Neural crest cell (in vitro differentiated cells): ENCODE measurements around the gene SLC26A8. TPM values are rescaled to one million over a fixed set of nuclear protein-coding genes. Genes with fewer than 3 reads are reported as not detected.

Experiments used
- DNase-seq: peaks from one replicate; pipeline ENCODE4 v3.0.0; 2021; ENCODE audit warnings: low read depth, mixed read lengths, low spot score
- H3K27ac Mint-ChIP-seq: one replicate; pipeline ENCODE4 v1.8.0; 2021; ENCODE audit warnings: mild to moderate bottlenecking, mixed read lengths; ENCODE audit not compliant: unreplicated experiment
- H3K27me3 Mint-ChIP-seq: 2 replicates; pipeline ENCODE4 v1.8.0; 2021; ENCODE audit warnings: low read depth, mild to moderate bottlenecking, mixed read lengths
- H3K36me3 Mint-ChIP-seq: 2 replicates; pipeline ENCODE4 v1.8.0; 2021; ENCODE audit warnings: low read depth, mild to moderate bottlenecking, mixed read lengths
- H3K4me1 Mint-ChIP-seq: 2 replicates; pipeline ENCODE4 v1.8.0; 2021; ENCODE audit warnings: mixed read lengths
- H3K4me3 Mint-ChIP-seq: one replicate; pipeline ENCODE4 v1.8.0; 2021; ENCODE audit warnings: mild to moderate bottlenecking, mixed read lengths
- H3K9me3 Mint-ChIP-seq: 2 replicates; pipeline ENCODE4 v1.8.0; 2021; ENCODE audit warnings: mixed read lengths
- total RNA-seq: library from RNA; stranded (reverse); gene quantifications from 2 replicates; pipeline ENCODE4 v1.2.1, GENCODE V29; 2021
- TF ChIP-seq, protein P1 (sequence below): fragments of 200-600 bp; sonication (generic); conservative IDR thresholded peaks from 2 replicates; pipeline ENCODE4 v1.5.0; 2021; ENCODE audit warnings: antibody characterized with exemption, mild to moderate bottlenecking

SLC26A8 gene
- total RNA-seq, 1 donor from 2014 or later: 0.33 TPM

DNA sequence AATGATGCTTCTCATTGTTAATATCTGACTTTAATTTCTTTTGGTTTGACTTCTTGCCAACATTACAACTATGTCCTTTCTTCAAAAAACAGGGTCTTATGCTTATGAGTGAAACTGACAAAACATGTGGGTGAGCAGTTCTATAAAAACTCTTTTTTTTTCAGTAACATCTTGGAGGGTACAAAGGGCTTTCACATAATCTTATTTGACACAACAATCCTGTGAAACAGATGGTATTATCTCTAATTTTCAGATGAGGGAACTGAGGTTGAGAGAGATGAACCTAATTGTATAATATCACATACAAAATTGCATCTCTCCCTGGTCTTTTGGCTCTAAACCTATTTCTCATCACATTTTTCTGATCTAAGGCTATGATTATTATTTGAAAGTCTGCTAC is 41.5 kb upstream of the SLC26A8 start:
- Mint-ChIP-seq H3K4me1 (peaks cover 16% of the 10 kb centered on the region), H3K27me3 (no peaks in the 10 kb centered on the region), H3K27ac (no peak overlapping the region), H3K9me3 (no peaks in the 10 kb centered on the region), H3K36me3 (no peaks in the 10 kb centered on the region), H3K4me3 (no peak overlapping the region)
- no peak for DNase-seq
- TF ChIP-seq, protein P1, sequence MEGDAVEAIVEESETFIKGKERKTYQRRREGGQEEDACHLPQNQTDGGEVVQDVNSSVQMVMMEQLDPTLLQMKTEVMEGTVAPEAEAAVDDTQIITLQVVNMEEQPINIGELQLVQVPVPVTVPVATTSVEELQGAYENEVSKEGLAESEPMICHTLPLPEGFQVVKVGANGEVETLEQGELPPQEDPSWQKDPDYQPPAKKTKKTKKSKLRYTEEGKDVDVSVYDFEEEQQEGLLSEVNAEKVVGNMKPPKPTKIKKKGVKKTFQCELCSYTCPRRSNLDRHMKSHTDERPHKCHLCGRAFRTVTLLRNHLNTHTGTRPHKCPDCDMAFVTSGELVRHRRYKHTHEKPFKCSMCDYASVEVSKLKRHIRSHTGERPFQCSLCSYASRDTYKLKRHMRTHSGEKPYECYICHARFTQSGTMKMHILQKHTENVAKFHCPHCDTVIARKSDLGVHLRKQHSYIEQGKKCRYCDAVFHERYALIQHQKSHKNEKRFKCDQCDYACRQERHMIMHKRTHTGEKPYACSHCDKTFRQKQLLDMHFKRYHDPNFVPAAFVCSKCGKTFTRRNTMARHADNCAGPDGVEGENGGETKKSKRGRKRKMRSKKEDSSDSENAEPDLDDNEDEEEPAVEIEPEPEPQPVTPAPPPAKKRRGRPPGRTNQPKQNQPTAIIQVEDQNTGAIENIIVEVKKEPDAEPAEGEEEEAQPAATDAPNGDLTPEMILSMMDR: no peak

DNA sequence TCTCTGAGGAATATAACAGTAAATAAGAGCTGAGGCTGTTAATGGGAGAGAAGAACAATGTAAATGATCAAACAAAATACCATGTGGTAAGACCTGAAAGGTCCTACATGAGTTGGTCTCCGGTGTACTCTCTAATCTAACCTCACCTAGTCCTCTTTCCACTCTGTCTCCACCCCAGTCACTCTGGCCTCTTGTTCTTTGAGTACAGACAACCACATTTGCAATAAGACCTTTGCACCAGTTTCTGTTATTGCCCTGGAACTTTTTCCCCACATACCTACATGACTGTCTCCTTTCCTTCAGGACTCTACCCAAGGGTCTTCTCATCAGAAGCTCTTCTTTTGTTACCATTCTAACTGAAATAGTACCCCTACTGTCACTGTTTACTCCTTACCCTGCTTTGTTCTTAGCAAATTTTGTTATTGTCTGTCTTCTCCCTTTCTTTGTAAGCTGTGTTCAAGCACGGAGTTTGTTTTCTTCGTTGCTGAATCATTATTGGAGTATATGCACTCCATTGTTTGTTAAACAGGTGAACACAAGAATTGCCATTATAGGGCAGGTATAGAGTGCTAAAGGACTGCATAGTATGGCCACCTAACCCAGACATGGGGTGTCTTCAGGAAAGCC is 40.4 kb upstream of the SLC26A8 start:
- Mint-ChIP-seq H3K27me3 (no peaks in the 10 kb centered on the region), H3K4me3 (no peak overlapping the region), H3K27ac (no peak overlapping the region), H3K36me3 (peaks cover 4% of the 10 kb centered on the region), H3K9me3 (no peaks in the 10 kb centered on the region), H3K4me1 (peaks cover 16% of the 10 kb centered on the region)
- no peak for DNase-seq
- TF ChIP-seq, protein P1: no peak

DNA sequence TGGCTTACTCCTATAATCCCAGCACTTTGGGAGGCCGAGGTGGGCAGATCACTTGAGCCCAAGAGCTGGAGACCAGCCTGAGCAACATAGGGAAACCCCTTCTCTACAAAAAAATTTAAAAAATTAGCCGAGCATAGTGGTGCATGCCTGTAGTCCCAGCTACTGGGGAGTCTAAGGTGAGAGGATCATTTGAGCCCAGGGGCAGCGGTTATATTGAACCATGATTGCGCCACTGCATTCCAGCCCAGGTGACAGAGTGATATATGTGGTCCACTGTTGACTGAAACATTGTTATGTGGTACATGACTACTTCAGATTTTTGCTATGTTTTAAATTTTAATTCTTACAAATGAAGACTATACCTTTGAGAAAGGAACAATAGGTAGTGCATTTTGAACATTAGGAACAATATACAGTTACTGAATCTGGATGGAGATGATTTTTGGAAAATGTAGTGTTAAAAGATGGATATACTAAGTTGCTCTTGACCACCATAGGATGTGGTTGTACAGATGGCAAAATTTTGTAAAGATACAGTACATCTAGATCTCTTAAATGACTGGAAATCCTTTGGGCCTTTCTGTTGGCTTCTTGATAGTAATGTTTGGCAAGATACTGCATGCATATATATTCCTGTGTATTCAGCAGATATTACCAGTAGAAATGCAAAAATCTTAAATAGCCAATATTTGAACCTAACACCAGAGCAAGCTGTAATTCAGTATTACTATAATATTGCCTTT is 39.0 kb upstream of the SLC26A8 start:
- DNase-seq: no peak
- peaks cover 8% of the 10 kb centered on the region for H3K4me1 Mint-ChIP-seq
- TF ChIP-seq, protein P1: no peak
- no peak overlapping the region for H3K27ac Mint-ChIP-seq
- peaks cover 10% of the 10 kb centered on the region for H3K36me3 Mint-ChIP-seq
- H3K9me3 Mint-ChIP-seq: no peaks in the 10 kb centered on the region
- H3K4me3 Mint-ChIP-seq: no peak overlapping the region
- no peaks in the 10 kb centered on the region for H3K27me3 Mint-ChIP-seq

DNA sequence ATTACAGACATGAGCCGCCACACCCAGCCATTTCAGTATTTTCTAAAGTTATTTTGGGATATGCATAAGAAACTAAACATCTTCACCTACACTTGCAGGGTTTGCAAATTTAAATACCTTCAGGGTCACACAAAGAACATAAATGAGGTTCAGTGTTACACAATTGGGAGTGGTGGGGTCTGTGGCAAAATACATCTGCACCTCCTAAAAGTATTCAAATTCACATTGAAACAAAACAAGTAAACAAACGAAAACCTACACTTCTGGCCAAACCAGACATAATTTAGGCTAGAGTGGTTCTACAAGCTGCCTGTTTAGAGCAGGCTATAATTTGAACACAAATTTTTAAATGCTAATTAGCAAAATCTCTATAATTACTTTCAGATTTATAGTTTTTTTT is 37.8 kb upstream of the SLC26A8 start:
- DNase-seq: no peak
- H3K4me1 Mint-ChIP-seq: no peaks in the 10 kb centered on the region
- H3K4me3 Mint-ChIP-seq: no peak overlapping the region
- H3K9me3 Mint-ChIP-seq: no peaks in the 10 kb centered on the region
- H3K36me3 Mint-ChIP-seq: peaks cover 10% of the 10 kb centered on the region
- TF ChIP-seq, protein P1: no peak
- no peaks in the 10 kb centered on the region for H3K27me3 Mint-ChIP-seq
- no peak overlapping the region for H3K27ac Mint-ChIP-seq

DNA sequence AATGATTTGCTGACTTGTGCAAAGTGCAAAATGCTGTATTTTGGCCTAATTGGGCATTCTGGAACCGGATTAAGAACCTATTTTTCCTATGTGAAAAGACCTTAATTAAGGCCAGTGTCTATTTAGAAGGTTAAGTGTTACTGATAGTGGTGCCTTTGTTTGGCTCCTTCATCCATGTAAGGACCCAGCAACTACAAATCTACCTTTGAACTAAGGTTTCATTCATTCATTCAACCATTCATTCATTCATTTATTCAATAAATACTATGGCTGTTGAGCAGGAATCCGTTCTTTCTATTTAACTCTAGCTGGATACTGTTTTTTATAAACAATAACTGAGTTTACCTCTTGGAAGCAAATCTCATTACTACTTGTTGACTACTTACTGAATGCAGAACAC is 36.8 kb upstream of the SLC26A8 start:
- Mint-ChIP-seq H3K4me1 (no peaks in the 10 kb centered on the region), H3K36me3 (peaks cover 10% of the 10 kb centered on the region), H3K9me3 (no peaks in the 10 kb centered on the region), H3K27me3 (no peaks in the 10 kb centered on the region), H3K4me3 (no peak overlapping the region), H3K27ac (no peak overlapping the region)
- TF ChIP-seq, protein P1: no peak
- DNase-seq: no peak
